GM21381 (cell line): ENCODE data around the gene EPG5.
"Not testable (repeated sequence)": the region's sequence is repeated elsewhere in the genome, so short reads cannot be mapped to it uniquely, and the experiment has no call there.

Source experiments
- ATAC-seq: cut with Tn5 transposase; IDR thresholded peaks from one replicate; pipeline ENCODE4 v1.9.1; 2021; ENCODE audit warnings: mild to moderate bottlenecking, moderate library complexity; ENCODE audit not compliant: unreplicated experiment

Gene EPG5

GRCh38 chr18:45841765-45842442, 125.2 kb downstream of the EPG5 start:
- no peak for ATAC-seq

- no peak for ATAC-seq
These were observed 125.9 kb downstream of the EPG5 start for GRCh38 chr18:45841060-45841764.

GRCh38 chr18:45839414-45840395, 127.4 kb downstream of the EPG5 start:
- ATAC-seq = no peak

- ATAC-seq = no peak
These were observed 128.6 kb downstream of the EPG5 start for GRCh38 chr18:45838302-45839070.

- no peak for ATAC-seq
These were observed 129.7 kb downstream of the EPG5 start for GRCh38 chr18:45837283-45838070.

GRCh38 chr18:45836242-45837205, 130.6 kb downstream of the EPG5 start:
- no peak for ATAC-seq

- no peak for ATAC-seq
These were observed 132.0 kb downstream of the EPG5 start for GRCh38 chr18:45835057-45835636.

- ATAC-seq = no peak
These were observed 132.8 kb downstream of the EPG5 start for GRCh38 chr18:45834306-45834705.

- ATAC-seq = no peak
These were observed 133.3 kb downstream of the EPG5 start for GRCh38 chr18:45833846-45834245.

GRCh38 chr18:45830917-45831316, 136.2 kb downstream of the EPG5 start:
- no peak for ATAC-seq

GRCh38 chr18:45829855-45830254, 137.3 kb downstream of the EPG5 start:
- ATAC-seq = no peak

GRCh38 chr18:45828917-45829811, 138.0 kb downstream of the EPG5 start:
- no peak for ATAC-seq

- not testable (repeated sequence) for ATAC-seq
These were observed 140.4 kb downstream of the EPG5 start for GRCh38 chr18:45826716-45827115.

GRCh38 chr18:45826084-45826483, 141.0 kb downstream of the EPG5 start:
- no peak for ATAC-seq

GRCh38 chr18:45825258-45826044, 141.7 kb downstream of the EPG5 start, which contains the start of gene SIGLEC15:
TSS of gene SIGLEC15 (plus strand) at chr18:45825675. CDS start at chr18:45825729, 54 bp downstream.
- ATAC-seq = no peak

- ATAC-seq = no peak
These were observed 145.4 kb downstream of the EPG5 start for GRCh38 chr18:45821711-45822110.
